GF-D8 (cell line): ENCODE measurements around the gene KANSL1L.

ENCODE experiments used
- DNase-seq: peaks from one replicate; lab custom pipeline; 2025; lab: John Stamatoyannopoulos, UW

Gene KANSL1L

GRCh38 chr2:210072922-210073509 is 98.2 kb downstream of the KANSL1L start:
- peak; percentile 53 for DNase-seq

GRCh38 chr2:210072493-210072892 is 98.7 kb downstream of the KANSL1L start:
- DNase-seq: no peak

GRCh38 chr2:210063306-210063705 is 107.9 kb downstream of the KANSL1L start:
- DNase-seq: no peak

- no peak for DNase-seq
Observed at GRCh38 chr2:210055825-210056224, 115.4 kb downstream of the KANSL1L start.

GRCh38 chr2:210054696-210055095 is 116.5 kb downstream of the KANSL1L start:
- DNase-seq: no peak

- no peak for DNase-seq
Observed at GRCh38 chr2:210050885-210051284, 120.3 kb downstream of the KANSL1L start.

- DNase-seq: no peak
Observed at GRCh38 chr2:210049831-210050230, 121.4 kb downstream of the KANSL1L start.

GRCh38 chr2:210046851-210047500 is 124.2 kb downstream of the KANSL1L start:
- DNase-seq: no peak

- no peak for DNase-seq
Observed at GRCh38 chr2:210038078-210038477, 133.1 kb downstream of the KANSL1L start.

- no peak for DNase-seq
Observed at GRCh38 chr2:210035679-210036078, 135.5 kb downstream of the KANSL1L start.

- DNase-seq: no peak
Observed at GRCh38 chr2:210034087-210034683, 137.0 kb downstream of the KANSL1L start.

GRCh38 chr2:210028178-210028577 is 143.0 kb downstream of the KANSL1L start:
- DNase-seq: no peak

- no peak for DNase-seq
Observed at GRCh38 chr2:210027608-210028007, 143.6 kb downstream of the KANSL1L start.

- no peak for DNase-seq
Observed at GRCh38 chr2:210022824-210023223, 148.4 kb downstream of the KANSL1L start.

GRCh38 chr2:210020138-210020537 is 151.1 kb downstream of the KANSL1L start:
- DNase-seq: no peak

- DNase-seq: no peak
Observed at GRCh38 chr2:210009896-210010295, 161.3 kb downstream of the KANSL1L start.

- DNase-seq: no peak
Observed at GRCh38 chr2:210009126-210009525, 162.1 kb downstream of the KANSL1L start.

- no peak for DNase-seq
Observed at GRCh38 chr2:210007895-210008294, 163.3 kb downstream of the KANSL1L start.

- no peak for DNase-seq
Observed at GRCh38 chr2:210004881-210005280, 166.3 kb downstream of the KANSL1L start.

- peak; percentile 71 for DNase-seq
Observed at GRCh38 chr2:210003359-210003758, 167.8 kb downstream of the KANSL1L start.

- DNase-seq: peak; percentile 89
Observed at GRCh38 chr2:210002158-210003157, 168.8 kb downstream of the KANSL1L start, which contains the start of gene RPE. Gene RPE, plus strand, starts transcription at chr2:210002638. Its CDS starts 24 bp downstream, at chr2:210002662.
